ENCODE measurements around the gene IL1RN.

DNA sequence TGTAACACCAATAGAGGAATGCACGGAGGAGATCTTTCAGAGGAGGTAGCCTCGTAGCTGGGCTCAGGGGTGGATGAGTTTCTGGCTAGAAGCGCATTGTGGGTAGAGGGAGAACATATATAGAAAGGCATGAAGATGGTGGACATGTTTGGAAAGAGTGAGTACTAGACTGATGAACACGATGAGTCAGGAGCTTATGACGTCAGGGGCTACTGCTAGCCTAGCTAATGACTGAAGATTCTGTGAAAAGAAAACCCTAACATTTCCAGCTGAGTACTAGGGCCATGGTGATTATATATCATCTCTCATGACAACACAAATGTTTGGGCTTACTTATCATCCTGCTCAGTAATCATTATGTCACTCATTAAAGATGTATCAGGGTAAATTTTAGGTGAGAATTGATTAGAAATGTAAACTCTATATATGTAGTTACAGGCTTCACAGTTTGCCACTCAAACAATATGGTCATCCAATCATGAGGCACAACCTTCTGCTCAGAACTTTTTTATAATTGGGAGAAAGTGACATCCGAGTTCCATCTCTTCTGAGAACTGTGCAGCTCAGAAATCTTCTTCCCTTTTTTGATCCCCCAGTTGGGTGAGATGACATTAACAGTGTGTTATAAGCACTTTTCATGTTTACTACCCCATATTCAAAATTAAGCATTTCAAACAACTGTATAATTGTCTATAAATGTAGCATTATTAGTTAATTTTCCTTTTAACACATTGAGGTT, 22.2 kb upstream of the IL1RN start:
- TF ChIP-seq, protein P1, sequence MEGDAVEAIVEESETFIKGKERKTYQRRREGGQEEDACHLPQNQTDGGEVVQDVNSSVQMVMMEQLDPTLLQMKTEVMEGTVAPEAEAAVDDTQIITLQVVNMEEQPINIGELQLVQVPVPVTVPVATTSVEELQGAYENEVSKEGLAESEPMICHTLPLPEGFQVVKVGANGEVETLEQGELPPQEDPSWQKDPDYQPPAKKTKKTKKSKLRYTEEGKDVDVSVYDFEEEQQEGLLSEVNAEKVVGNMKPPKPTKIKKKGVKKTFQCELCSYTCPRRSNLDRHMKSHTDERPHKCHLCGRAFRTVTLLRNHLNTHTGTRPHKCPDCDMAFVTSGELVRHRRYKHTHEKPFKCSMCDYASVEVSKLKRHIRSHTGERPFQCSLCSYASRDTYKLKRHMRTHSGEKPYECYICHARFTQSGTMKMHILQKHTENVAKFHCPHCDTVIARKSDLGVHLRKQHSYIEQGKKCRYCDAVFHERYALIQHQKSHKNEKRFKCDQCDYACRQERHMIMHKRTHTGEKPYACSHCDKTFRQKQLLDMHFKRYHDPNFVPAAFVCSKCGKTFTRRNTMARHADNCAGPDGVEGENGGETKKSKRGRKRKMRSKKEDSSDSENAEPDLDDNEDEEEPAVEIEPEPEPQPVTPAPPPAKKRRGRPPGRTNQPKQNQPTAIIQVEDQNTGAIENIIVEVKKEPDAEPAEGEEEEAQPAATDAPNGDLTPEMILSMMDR (IDR thresholded peaks at IDR 0.05), result no peak
- TF ChIP-seq POLR2A (IDR thresholded peaks at IDR 0.05) (no peak), POLR2AphosphoS5 (IDR thresholded peaks at IDR 0.05) (no peak), EP300 (IDR thresholded peaks at IDR 0.05) (no peak)
